Inflammatory macrophage treated with lipopolysaccharide for 4 hours (primary cell): ENCODE data around the gene IRF2BP2.

ENCODE experiments used
- DNase-seq: peaks from one replicate; pipeline ENCODE4 v3.0.0-alpha.2; 2020

The IRF2BP2 gene

GRCh38 chr1:234555390-234556024 lies 54.5 kb downstream of the IRF2BP2 start:
- no peak for DNase-seq

DNA sequence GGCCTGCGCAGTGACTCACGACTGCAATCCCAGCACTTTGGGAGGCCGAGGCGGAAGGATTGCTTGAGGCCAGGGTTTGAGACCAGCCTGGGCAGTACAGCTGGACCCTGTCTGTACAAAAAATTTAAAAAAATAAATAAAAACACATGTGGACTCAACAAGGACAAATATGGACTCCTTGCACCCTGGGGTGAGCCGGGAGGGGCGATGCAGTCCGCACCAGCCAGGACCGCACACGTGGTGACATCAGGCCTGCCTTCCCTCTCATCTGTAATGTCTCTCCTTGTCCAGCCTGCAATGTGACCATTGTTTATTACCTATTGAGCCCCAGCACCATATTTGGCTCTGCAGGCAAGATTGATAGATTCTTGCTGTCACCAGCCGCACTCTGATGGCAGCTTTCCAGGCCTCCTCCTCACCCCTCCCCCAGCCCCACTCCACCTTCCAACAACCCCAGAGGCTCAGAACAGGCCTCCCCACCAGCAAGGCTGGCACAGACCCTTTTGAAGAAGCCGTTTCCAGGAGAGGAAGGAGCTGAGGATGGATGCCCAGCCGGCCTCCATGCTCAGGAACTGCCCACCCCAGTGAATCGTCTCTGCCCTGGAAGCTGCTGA lies 55.2 kb downstream of the IRF2BP2 start:
- DNase-seq = no peak
